ENCODE results near the gene ANGEL2.

Gene ANGEL2

DNA sequence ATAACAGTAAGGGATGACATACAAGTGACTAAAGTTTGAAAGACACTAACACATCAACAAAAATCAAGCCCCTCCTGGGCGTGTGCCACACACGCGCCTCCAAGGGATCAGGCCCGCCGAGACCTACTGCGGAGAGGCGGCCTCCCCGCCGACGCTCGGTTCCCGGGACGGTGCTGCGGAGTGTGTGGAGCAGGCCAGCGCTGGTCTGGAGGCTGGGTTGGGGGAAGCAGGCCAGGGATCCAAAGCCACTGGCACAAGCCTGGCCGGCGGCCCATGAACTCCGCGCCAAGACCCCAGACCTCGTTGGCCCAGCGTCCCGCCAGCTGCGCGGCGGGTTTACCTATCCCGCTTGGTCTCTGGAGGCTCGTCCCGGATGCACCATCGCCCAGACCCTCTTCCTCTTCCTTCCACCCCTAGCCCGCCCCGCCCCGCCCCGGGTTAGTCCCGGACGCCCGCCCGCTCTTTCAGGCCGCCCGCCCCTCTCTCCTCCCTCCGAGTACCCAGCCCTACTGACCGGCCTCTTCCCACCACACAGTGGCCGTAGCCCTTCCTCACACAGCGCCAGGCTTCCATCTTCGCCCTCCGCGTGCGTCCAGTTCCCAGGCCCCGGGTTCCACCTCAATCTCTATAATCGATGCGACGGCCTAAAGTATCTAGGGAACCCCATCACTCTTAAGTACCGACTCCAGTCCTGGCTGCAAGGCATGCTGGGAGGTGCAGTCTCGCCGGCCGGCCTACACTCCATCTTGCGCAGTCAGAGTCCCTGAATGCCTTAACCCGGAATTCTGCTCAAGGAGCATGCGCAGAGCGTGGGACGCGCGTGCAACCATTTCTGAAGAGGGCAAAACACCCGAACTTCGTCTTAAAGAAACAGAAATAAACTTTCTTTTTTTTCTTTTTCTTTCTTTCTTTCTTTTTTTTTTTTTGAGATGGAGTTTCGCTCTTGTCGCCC, at the start of gene ANGEL2:
ANGEL2 (minus strand) TSS at position 769 of the 952 bp plus-strand sequence; CDS start at position 573, 196 bp downstream.
- TF ChIP-seq, protein P1, sequence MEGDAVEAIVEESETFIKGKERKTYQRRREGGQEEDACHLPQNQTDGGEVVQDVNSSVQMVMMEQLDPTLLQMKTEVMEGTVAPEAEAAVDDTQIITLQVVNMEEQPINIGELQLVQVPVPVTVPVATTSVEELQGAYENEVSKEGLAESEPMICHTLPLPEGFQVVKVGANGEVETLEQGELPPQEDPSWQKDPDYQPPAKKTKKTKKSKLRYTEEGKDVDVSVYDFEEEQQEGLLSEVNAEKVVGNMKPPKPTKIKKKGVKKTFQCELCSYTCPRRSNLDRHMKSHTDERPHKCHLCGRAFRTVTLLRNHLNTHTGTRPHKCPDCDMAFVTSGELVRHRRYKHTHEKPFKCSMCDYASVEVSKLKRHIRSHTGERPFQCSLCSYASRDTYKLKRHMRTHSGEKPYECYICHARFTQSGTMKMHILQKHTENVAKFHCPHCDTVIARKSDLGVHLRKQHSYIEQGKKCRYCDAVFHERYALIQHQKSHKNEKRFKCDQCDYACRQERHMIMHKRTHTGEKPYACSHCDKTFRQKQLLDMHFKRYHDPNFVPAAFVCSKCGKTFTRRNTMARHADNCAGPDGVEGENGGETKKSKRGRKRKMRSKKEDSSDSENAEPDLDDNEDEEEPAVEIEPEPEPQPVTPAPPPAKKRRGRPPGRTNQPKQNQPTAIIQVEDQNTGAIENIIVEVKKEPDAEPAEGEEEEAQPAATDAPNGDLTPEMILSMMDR (IDR thresholded peaks at IDR 0.05; ENCODE audit: extremely low read depth, missing control alignments) = no peak
- peak; percentile 92 for DNase-seq (ENCODE audit: low spot score)

DNA sequence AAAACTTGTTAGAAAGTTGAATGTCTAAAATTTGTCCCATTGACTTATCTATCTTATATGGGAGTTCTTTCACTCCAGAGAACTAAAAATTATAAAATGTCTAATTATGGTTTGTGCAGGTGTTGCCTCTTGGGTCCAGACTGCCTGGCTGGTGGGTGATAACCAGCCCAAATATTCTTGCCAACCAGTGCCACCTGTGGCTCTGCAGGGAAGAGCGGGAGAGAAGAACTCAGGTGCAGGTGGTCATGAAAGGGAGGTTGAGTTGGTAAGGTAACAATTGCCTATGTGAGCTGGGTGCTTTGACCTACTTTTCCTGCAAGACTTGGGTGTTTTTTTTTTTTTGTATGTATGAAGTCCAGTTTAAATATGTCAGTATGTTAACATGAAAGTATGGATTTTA, 45.6 kb upstream of the ANGEL2 start:
- TF ChIP-seq, protein P1 (IDR thresholded peaks at IDR 0.05; ENCODE audit: extremely low read depth, missing control alignments) = no peak
- DNase-seq (ENCODE audit: low spot score) = no peak

DNA sequence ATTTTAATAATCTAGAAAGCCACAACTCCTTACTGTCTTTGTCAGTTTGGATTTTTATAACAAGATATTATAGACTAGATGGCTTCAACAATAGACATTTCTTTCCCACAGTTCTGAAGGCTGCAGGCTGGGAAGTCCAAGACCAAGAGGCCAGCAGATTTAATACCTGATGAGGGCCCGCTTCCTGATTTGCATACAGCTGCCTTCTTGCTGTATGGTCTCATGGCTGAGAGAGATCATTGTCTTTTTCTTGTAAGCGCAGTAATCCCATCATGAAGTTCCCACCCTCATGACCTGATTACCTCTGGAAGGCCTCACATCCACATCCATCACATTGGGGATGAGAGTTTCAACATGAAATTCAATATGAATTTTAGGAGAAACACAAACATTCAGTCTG, 45.2 kb upstream of the ANGEL2 start:
- TF ChIP-seq, protein P1 (IDR thresholded peaks at IDR 0.05; ENCODE audit: extremely low read depth, missing control alignments) = no peak
- DNase-seq (ENCODE audit: low spot score) = no peak

- TF ChIP-seq, protein P1 (IDR thresholded peaks at IDR 0.05; ENCODE audit: extremely low read depth, missing control alignments) = no peak
- no peak for DNase-seq (ENCODE audit: low spot score)
These were observed 41.8 kb upstream of the ANGEL2 start for GRCh38 chr1:213057264-213058059.

- TF ChIP-seq, protein P1 (IDR thresholded peaks at IDR 0.05; ENCODE audit: extremely low read depth, missing control alignments) = no peak
- no peak for DNase-seq (ENCODE audit: low spot score)
These were observed 40.1 kb upstream of the ANGEL2 start for GRCh38 chr1:213055767-213056166.

DNA sequence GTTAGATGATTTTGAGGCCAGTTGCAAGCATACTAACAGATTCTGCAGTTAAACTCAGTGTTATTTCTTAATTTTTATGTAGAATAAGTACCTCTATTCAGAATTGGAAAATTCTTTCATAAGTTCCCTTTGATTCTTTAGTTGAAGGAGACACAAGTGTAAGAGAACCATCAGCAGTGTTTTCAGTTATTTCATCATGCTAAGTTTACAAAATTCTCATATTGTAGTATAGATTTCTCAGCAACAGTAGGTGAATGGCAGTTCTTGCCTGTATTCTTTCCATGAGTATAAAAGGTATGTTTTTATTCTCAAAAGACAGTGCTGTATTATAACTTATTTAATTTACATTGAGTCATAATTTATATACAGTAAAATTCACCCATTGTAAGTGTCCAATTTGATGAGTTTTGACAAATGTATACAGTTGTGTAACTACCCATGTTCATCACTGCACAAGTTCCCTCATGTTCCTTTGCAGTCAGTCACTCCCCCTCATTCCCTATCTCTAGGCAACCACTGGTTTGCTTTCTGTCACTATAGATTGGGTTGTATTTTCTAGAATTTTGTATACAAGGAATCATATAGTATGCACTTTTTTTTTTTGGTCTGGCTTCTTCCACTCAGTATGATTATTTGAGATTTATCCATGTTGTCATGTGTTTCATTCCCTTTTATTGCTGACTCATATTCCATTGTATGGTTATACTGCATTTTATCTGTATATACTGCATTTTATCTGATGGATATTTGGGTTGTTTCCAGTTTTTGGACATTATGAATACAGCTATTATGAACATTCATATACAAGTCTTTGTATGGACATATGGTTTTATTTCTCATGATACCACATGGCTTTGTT, 39.3 kb upstream of the ANGEL2 start:
- no peak for DNase-seq (ENCODE audit: low spot score)
- TF ChIP-seq, protein P1 (IDR thresholded peaks at IDR 0.05; ENCODE audit: extremely low read depth, missing control alignments) = no peak

Measured in GM20000 (cell line).